ENCODE measurements around the gene ZSCAN25.
"Not testable (repeated sequence)": the region's sequence is repeated elsewhere in the genome, so short reads cannot be mapped to it uniquely, and the experiment has no call there.

The ZSCAN25 gene

GRCh38 chr7:99651290-99651689 is 34.5 kb downstream of the ZSCAN25 start:
- DNase-seq: no peak

GRCh38 chr7:99652671-99653070 is 35.9 kb downstream of the ZSCAN25 start:
- no peak for DNase-seq

DNA sequence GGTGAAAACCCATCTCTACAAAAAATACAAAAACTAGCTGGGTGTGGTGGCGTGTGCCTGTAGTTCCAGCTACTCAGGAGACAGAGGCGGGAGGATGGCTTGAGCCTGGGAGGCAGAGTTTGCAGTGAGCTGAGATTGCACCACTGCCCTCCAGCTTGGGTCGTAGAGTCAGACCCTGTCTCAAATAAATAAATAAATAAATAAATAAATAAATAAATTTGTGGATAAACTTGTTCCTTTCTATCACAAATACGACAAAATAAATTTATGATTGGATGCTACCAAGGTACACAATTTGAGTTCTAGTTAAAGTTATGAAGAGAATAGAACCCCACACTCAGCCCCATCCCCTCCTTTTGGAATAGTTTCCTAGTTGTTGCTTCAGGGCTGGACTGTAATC is 36.5 kb downstream of the ZSCAN25 start:
- DNase-seq: not testable (repeated sequence)

DNA sequence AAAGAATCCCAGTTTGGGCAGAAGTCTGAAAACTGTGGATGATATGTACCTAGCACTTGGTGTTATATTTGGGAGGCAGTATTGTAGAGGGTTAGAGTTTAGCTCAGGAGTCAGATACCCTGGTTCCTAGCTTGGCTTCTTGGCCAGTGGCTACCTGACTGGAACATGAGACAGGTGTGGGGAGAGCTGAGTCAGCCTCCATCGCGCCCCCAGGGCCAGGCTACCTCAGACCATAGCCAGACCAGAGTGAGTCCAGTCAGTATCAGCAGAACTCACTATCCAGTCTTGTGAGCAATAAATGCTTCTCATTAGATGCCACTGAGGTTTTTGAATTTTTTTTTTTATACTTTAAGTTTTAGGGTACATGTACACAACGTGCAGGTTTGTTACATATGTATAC is 37.0 kb downstream of the ZSCAN25 start:
- DNase-seq: no peak

DNA sequence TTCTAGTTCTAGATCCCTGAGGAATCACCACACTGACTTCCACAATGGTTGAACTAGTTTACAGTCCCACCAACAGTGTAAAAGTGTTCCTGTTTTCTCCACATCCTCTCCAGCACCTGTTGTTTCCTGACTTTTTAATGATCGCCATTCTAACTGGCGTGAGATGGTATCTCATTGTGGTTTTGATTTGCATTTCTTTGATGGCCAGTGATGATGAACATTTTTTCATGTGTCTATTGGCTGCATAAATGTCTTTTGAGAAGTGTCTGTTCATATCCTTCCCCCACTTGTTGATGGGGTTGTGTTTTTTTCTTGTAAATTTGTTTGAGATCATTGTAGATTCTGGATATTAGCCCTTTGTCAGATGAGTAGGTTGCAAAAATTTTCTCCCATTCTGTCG is 37.9 kb downstream of the ZSCAN25 start:
- DNase-seq: not testable (repeated sequence)

GRCh38 chr7:99657879-99658278 is 41.1 kb downstream of the ZSCAN25 start:
- not testable (repeated sequence) for DNase-seq

GRCh38 chr7:99665312-99666012 is 48.7 kb downstream of the ZSCAN25 start:
- DNase-seq: no peak

GRCh38 chr7:99666013-99666395 is 49.3 kb downstream of the ZSCAN25 start:
- DNase-seq: no peak

DNA sequence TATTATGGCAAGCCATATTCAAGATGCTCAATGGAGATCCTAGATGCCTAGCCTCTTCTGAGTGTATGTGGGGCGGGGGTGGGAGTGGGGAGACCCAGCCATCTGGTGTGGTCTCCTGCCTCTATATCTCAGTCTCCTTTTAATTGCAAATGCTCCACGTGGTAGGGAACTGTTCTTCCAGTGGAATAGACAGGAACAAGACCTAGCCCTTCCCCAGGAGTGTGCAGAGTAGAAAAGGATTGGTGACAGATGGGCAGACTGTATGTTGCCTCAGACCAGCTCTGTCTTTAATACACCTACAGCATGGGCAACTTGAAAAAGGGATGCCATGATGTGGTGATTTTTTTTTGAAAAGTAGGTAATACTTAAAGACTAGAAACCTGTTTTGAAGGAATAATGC is 50.4 kb downstream of the ZSCAN25 start:
- DNase-seq: no peak

GRCh38 chr7:99668541-99668940 is 51.8 kb downstream of the ZSCAN25 start:
- no peak for DNase-seq

DNA sequence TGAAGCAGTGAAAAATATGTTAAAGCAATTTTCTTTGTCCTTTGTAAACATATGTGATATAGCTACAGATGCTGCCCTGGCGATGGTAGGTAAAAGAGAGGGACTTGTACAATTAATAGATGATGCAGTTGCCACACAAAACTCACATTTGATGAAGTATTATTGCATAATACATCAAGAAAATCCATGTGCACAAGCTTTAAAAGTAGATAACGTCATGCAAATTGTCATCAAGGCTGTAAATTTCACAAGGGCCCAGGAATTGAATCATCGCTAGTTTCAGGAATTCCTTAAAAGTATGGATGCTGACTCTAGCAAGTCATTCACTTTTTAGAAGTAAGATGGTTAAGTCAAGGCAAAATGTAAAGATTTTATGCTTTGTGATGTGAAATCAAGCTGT is 53.0 kb downstream of the ZSCAN25 start:
- DNase-seq: no peak

DNA sequence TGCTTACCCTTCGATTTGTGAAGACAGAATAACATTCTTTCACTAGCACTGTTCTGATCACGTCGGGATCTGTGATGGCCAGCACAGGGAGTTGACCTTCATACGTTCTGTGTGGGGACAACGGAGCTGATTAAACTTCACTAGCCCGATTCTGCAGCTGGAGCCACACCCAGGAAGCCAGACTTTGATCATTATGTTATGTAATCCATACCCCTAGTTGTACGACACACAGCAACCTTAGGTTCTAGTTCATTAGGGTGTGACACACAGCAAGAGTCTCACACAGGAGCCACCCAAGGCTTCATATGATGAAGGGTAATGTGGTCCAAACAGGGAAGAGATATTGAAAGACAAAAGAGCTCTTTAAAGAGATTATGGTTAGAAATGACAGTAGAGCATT is 55.8 kb downstream of the ZSCAN25 start:
- no peak for DNase-seq

DNA sequence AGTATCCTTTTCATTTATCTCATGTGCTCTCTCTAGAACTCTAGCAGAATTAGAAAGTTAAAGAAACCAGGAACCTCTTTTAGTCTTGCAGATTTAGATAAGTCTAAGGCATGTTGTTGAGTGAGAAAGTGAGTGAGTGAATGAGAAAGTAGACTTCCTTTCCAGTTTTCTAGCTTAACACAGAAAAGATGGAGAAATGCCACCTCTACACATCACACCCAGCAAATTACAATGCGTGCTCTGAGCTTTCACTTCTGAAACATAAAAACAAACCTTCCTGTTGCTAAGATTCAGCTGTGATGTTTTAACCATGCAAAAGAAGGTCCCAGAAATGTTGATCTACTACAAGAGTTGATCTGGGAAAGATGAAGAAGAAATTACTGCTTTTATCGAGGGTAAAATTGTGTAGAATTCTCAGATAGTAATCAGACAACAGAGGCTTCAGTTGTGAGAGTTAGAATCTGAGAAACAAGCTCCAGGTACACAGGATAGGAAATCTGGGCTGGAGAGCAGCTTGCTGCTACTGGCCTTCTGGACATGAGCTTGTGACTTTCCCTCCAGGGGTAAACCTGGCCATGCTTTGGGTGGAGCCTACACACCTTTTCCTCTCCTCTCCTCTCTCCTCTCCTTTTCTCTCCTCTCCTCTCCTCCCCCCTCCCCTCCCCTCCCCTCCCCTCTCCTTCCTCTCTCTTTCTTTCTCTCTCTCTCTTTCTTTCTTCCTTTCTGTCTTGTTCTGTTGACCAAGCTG is 58.4 kb downstream of the ZSCAN25 start:
- DNase-seq: peak in 3 of 6 experiments; percentile 18 to 35 (median 24)

- peak in 2 of 6 experiments; percentile 9 to 19 for DNase-seq
These were observed 60.4 kb downstream of the ZSCAN25 start for GRCh38 chr7:99677013-99677647.

GRCh38 chr7:99677648-99678045 is 60.9 kb downstream of the ZSCAN25 start:
- DNase-seq: no peak

- DNase-seq: no peak
These were observed 62.3 kb downstream of the ZSCAN25 start for GRCh38 chr7:99679032-99679399.

- DNase-seq: no peak
These were observed 62.9 kb downstream of the ZSCAN25 start, which contains the start of gene CYP3A5 for GRCh38 chr7:99679400-99680191. CYP3A5 (minus strand) TSS chr7:99679996; CDS start chr7:99679896, 100 bp downstream.

Data from stimulated activated naive CD4-positive, alpha-beta T cell (primary cell).